Measurements from ENCODE around the gene VWA3B.

Gene VWA3B

GRCh38 chr2:98161186-98161585 lies 74.2 kb downstream of the VWA3B start:
- no peak for DNase-seq
- in situ Hi-C loops (cut with MboI; ENCODE audit: low pct_unique_long_range_greater_than_20kb, low sequenced_read_pairs) = no loop called here

DNA sequence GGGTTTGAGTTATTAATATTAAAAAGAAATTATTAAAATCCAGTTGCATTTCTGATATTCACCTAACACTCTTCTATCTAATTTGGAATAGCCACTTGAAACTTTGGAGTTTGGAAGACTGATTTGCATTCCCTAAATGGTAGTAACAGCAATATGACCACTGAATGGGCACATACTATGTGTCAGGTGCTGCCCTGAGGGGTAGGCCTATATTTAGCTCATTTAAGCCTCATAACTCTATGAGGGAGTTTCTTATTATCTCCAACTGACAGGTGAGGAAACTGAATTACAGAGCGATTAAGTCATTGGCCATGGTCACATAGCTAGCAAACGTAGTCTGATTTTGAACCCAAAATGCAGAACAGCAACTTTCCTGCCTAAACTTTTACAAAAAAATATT lies 77.3 kb downstream of the VWA3B start:
- in situ Hi-C loops (cut with MboI; ENCODE audit: low pct_unique_long_range_greater_than_20kb, low sequenced_read_pairs) = no loop called here
- no peak for DNase-seq

- DNase-seq = no peak
- in situ Hi-C loops (cut with MboI; ENCODE audit: low pct_unique_long_range_greater_than_20kb, low sequenced_read_pairs) = no loop called here
Measured at GRCh38 chr2:98165516-98166071, 78.6 kb downstream of the VWA3B start.

- DNase-seq = no peak
- in situ Hi-C loops (cut with MboI; ENCODE audit: low pct_unique_long_range_greater_than_20kb, low sequenced_read_pairs) = no loop called here
Measured at GRCh38 chr2:98167916-98168315, 80.9 kb downstream of the VWA3B start.

DNA sequence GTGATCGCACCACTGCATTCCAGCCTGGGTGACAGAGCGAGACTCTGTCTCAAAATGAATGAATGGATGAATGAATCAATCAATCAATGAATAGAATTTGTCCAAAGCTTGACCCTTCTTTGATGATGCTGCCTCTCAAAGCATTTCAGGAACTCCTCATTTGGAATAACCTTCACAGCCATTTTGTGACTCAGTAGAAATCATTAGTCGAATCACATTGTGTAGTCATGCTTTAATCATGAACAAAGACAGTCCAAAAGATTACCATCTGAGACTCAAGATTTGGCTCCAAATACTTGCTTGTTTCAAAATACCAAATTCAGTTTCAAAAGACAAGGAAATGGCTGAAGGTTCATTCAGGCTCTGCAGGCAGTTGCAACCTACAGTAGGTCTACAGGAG lies 83.1 kb downstream of the VWA3B start:
- in situ Hi-C loops (cut with MboI; ENCODE audit: low pct_unique_long_range_greater_than_20kb, low sequenced_read_pairs) = no loop called here
- no peak for DNase-seq

GRCh38 chr2:98172150-98172765 lies 85.3 kb downstream of the VWA3B start:
- no peak for DNase-seq
- in situ Hi-C loops (cut with MboI; ENCODE audit: low pct_unique_long_range_greater_than_20kb, low sequenced_read_pairs) = no loop called here

DNA sequence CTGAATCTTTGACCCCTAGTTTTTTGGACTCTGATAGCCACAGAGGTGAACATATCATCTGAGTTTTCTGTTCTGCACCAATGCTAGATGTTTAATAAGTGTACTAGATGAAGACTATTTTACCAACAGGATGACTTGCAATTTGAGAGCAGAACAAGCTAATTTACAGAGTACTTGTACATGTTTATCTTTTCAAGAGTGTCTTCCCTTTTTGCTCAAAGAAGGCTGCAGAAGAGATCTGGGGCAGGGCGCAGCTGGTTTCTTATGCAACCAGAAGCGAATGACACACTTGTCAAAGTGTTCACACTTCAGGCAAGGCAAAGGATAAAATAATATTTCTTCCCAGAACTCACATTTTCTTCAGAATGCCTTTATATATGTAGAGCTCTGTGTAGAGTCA lies 86.0 kb downstream of the VWA3B start:
- in situ Hi-C loops (cut with MboI; ENCODE audit: low pct_unique_long_range_greater_than_20kb, low sequenced_read_pairs) = no loop called here
- DNase-seq = no peak

DNA sequence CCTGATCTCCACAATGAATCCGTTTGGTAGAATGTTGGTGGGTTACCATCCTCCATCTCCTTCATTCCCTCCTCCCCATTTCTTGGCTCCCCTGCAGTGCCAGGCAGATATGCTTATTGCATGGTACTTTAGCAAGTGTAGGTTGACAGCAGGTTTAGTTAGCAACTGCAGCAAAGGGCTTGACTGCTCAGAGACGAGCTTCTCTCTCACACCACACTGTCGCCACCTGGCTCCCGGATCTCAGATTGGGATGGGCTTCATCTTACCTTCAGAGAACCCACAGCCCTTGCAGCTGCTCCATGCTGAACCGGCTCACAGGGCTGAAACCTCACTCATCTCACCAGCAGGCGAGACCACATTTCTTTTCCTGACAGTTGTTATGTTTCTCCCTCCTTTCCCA lies 88.8 kb downstream of the VWA3B start:
- in situ Hi-C loops (cut with MboI; ENCODE audit: low pct_unique_long_range_greater_than_20kb, low sequenced_read_pairs) = no loop called here

GRCh38 chr2:98177286-98177685 lies 90.3 kb downstream of the VWA3B start:
- in situ Hi-C loops (cut with MboI; ENCODE audit: low pct_unique_long_range_greater_than_20kb, low sequenced_read_pairs) = no loop called here

More for the DNA sequence above, 88.8 kb downstream of the VWA3B start:
- no peak for DNase-seq

GRCh38 chr2:98177986-98178385 lies 91.0 kb downstream of the VWA3B start:
- in situ Hi-C loops (cut with MboI; ENCODE audit: low pct_unique_long_range_greater_than_20kb, low sequenced_read_pairs) = no loop called here
- no peak for DNase-seq

More at GRCh38 chr2:98177286-98177685, 90.3 kb downstream of the VWA3B start:
- no peak for DNase-seq

DNA sequence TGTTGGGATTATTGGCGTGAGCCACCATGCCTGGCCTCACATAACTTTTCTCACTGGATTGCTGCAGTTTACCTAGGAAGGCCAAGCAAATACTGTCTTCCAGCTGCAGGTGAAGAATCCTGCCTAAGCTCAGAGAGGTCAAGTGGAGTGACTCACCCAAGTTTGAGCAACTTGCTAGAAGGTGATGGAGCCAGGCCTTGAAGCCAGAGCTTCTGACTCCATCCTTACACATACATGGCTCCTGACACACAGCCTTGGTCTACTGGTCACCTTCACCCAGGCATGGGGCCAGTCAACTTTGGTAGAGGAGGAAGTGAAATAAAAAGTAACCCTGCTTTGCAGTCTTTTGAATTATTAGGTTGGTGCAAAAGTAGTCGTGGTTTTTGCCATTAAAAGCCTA lies 93.5 kb downstream of the VWA3B start:
- no peak for DNase-seq
- in situ Hi-C loops (cut with MboI; ENCODE audit: low pct_unique_long_range_greater_than_20kb, low sequenced_read_pairs) = no loop called here

DNA sequence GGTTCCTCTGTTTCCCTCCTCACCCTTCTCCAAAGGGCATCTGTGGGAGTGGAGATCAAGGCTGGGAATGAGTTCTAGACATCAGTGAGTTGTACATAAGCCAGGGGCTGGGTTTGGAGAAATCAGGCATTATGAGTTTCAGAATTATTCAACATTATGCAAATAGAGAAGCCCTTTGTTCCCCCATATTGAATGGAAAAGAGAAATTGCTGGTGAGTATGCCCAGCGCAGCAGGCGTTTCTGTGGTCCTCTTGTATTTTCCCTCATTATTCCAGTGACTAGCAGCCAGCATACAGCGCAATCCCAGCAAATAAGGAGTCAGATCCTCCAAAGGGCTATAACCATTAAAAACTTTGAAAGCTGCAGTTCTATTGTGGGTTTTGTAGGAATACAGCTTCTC lies 94.4 kb downstream of the VWA3B start:
- in situ Hi-C loops (cut with MboI; ENCODE audit: low pct_unique_long_range_greater_than_20kb, low sequenced_read_pairs) = no loop called here
- DNase-seq = no peak

GRCh38 chr2:98185801-98186200 lies 98.8 kb downstream of the VWA3B start:
- in situ Hi-C loops (cut with MboI; ENCODE audit: low pct_unique_long_range_greater_than_20kb, low sequenced_read_pairs) = no loop called here
- DNase-seq = no peak

GRCh38 chr2:98187194-98187593 lies 100.2 kb downstream of the VWA3B start:
- in situ Hi-C loops (cut with MboI; ENCODE audit: low pct_unique_long_range_greater_than_20kb, low sequenced_read_pairs) = no loop called here
- no peak for DNase-seq

DNA sequence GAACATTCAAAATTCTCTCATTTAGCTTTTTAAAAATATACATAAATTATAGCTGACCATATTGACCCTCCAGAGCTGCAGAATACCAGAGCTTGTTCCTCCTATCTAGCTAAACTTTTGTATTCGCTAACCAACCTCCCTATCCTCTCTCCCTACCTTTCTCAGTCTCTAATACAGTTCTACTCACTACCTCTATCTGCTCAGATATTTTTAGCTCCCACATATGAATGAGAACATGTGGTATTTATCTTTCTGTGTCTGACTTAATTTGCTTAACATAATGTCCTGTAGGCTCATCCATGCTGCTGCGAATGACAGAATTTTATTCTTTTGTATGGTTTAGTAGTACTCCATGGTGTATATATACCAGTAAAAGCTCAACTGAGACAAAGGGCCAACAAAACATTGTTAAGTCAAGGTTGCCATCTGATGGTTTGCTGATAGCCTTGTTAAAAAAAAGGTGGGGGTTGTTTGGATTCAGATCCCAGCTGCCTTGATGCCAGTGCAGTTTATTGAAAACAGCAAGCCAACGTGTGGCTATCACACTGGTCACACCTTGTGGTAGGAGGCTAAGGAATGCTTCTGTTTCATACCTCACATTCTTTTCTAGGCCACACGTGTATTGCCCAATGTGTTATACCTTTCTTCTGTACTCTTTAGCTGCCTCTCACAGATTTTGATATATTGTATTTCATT lies 101.5 kb downstream of the VWA3B start:
- peak; percentile 3 for DNase-seq
- in situ Hi-C loops (cut with MboI; ENCODE audit: low pct_unique_long_range_greater_than_20kb, low sequenced_read_pairs) = no loop called here

- no peak for DNase-seq
- in situ Hi-C loops (cut with MboI; ENCODE audit: low pct_unique_long_range_greater_than_20kb, low sequenced_read_pairs) = no loop called here
Measured at GRCh38 chr2:98191883-98192282, 104.9 kb downstream of the VWA3B start.

GRCh38 chr2:98201576-98201975 lies 114.6 kb downstream of the VWA3B start:
- DNase-seq = no peak
- in situ Hi-C loops (cut with MboI; ENCODE audit: low pct_unique_long_range_greater_than_20kb, low sequenced_read_pairs) = no loop called here

DNA sequence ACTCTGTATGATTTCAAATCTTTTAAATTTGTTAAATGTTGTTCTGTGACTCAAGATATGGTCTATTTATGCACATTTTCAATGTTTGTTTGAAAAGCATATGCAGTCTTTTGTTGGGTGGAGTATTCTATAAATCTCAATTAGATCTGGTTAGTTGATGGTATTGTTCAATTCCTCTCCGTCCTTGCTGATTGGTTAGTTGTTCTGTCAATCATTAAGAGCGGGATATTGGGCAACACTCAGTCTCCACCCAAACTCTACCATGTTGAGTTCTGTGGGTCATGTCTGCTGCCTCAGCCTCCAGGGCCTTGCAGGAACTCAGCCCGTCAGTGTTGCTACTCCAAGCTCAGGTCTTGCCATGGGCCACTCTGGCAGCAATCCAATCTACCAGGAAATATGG lies 118.9 kb downstream of the VWA3B start:
- in situ Hi-C loops (cut with MboI; ENCODE audit: low pct_unique_long_range_greater_than_20kb, low sequenced_read_pairs) = no loop called here
- DNase-seq = no peak

DNA sequence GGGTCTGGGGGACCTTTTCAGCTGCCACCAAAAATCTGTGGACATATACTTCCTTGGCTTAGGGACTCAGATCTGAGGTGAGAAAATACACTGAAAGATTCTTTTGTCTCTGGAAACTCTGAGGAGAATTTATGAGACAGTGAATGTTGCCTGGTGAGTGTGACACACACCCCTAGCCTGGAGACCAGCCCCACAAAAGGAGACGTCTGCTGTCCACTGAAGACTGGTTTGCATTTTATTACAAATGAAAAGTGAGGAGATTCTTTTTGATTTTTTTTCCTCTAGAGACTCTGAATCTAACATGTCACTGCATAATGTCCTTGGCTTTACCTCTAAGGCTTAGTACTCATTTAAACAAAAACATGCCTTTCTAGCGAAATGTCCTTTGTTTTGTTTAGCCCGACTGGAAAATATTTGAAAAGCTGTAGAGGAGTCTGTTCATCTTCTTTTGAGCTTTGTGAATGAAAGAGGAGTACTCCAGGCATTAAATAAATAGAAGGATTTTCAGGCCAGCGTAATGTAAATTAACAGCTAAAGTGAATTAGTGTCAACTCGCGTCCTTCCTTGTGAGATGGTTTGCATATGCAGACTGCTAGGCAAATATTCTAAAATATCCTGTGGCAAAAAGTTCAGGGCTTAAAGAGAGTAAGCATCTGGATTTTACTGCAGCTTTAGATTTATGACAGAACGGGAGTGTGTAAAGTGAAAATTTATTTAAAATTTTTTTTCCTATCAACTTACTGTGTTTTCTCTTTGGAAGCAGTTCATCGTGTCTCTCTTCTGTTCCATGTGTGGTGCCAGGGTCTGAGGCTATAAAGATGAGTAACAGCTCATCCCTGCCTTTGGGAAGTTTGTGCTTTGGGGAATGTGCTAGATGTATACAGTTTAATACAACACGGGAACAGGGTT lies 125.4 kb downstream of the VWA3B start:
- in situ Hi-C loops (cut with MboI; ENCODE audit: low pct_unique_long_range_greater_than_20kb, low sequenced_read_pairs) = no loop called here
- DNase-seq = no peak

DNA sequence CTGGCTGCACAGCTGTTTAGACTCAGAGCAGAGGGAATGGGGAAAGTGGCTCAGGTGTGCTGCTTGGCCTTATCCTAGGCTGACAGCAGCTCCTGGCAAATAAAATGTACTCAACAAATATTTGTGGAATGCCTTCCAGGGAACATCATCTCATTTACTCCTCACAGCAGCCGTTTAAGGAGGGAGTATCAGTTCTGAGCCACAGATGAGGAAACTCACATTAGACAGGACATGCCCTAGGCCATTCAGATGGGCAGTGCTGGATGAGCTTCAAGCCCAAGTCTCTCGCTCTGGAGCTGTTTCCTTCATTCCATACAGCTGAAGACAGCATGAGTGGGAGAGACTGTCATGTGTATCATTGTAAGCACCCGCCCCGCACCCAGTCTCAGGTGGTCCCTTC lies 129.6 kb downstream of the VWA3B start:
- no peak for DNase-seq

More for the DNA sequence above, 129.6 kb downstream of the VWA3B start:
- in situ Hi-C loops (cut with MboI; ENCODE audit: low pct_unique_long_range_greater_than_20kb, low sequenced_read_pairs) = no loop called here
